Testis (tissue), 5 donors: ENCODE results near the gene PLCD3. TPM values are rescaled to one million over a fixed set of nuclear protein-coding genes. Genes with fewer than 3 reads are reported as not detected.

Source experiments
- DNase-seq: peaks from one replicate; pipeline ENCODE4 v3.0.0-alpha.2; 2019
- H3K27ac ChIP-seq, 2 donors: fragments of 200-600 bp; sonication (generic); one replicate each; pipeline ENCODE4 v1.5.1; 2019
- H3K27me3 ChIP-seq: fragments of 200-600 bp; sonication (generic); one replicate; pipeline ENCODE4 v1.5.1; 2019
- H3K36me3 ChIP-seq: fragments of 200-600 bp; sonication (generic); one replicate; pipeline ENCODE4 v1.5.1; 2017; ENCODE audit warnings: low read depth; ENCODE audit errors: missing control alignments
- H3K4me1 ChIP-seq: fragments of 200-600 bp; sonication (generic); one replicate; pipeline ENCODE4 v1.5.1; 2019
- H3K4me3 ChIP-seq, 2 donors: fragments of 200-600 bp; sonication (generic); one replicate each; pipeline ENCODE4 v1.5.1; 2017 to 2019
- H3K9me3 ChIP-seq: fragments of 200-600 bp; sonication (generic); one replicate; pipeline ENCODE4 v1.5.1; 2017
- POLR2A ChIP-seq: fragments of 450-650 bp; IDR thresholded peaks from one replicate; pipeline ENCODE4 v1.6.1; 2017; ENCODE audit warnings: antibody characterized with exemption, mild to moderate bottlenecking, moderate library complexity
- WGBS, 2 donors: methylation state at CpG; one replicate each; pipeline ENCODE4 v1.1.5; 2018; 5-methylcytosine and 5-hydroxymethylcytosine counted together
- intact Hi-C: fragments of 100-400 bp; cut with DNase I; formaldehyde crosslinking; loops from one replicate; pipeline ENCODE4 v1.15.1; 2023; ENCODE audit warnings: low total_unique reads
- long read RNA-seq, 2 donors: transcript quantifications; one replicate each; lab custom pipeline, GENCODE V29; 2026
- polyA plus RNA-seq: library from polyadenylated mRNA; stranded (reverse); fragments of 350-450 nt; fragmentation: Illumina TruSeq; extraction: RNeasy Lipid Tissue Mini Kit (QIAGEN cat#74804); gene quantifications from one replicate; pipeline ENCODE4 v1.2.3, GENCODE V29; 2014; ENCODE audit warnings: low read depth, low replicate concordance; ENCODE audit not compliant: insufficient read depth
- total RNA-seq, 2 donors: library from RNA; depleted of rRNA; stranded (reverse); fragments of >200 nt; gene quantifications; one replicate each; pipeline ENCODE4 v1.2.3, GENCODE V29; 2016
- TF ChIP-seq, protein P1 (sequence below), 3 experiments: fragments of 450-650 bp in 2 of 3; fragments of 200-600 bp in 1 of 3; sonication (generic) in 1 of 3; IDR thresholded peaks; one replicate each; pipeline ENCODE4 v1.5.1; 2016 to 2019; ENCODE audit warnings: antibody characterized with exemption in 3 of 3, mild to moderate bottlenecking in 2 of 3, moderate library complexity in 1 of 3

PLCD3 gene
- total RNA-seq (100 to 1,000 TPM in 1 of 2 donors, 10 to 100 TPM in 1; 86.3 to 106 TPM), polyA plus RNA-seq (62.2 TPM)
- long read RNA-seq, donor 1, full-length matches to known transcripts, result 2 of 2 reads
- long read RNA-seq, donor 1, partial matches to known transcripts, result 0 of 2 reads
- long read RNA-seq, donor 1, other reads (novel, unspliced or antisense), result 0 of 2 reads
- long read RNA-seq, donor 2, full-length matches to known transcripts, result 2 of 2 reads
- long read RNA-seq, donor 2, partial matches to known transcripts, result 0 of 2 reads
- long read RNA-seq, donor 2, other reads (novel, unspliced or antisense), result 0 of 2 reads

DNA sequence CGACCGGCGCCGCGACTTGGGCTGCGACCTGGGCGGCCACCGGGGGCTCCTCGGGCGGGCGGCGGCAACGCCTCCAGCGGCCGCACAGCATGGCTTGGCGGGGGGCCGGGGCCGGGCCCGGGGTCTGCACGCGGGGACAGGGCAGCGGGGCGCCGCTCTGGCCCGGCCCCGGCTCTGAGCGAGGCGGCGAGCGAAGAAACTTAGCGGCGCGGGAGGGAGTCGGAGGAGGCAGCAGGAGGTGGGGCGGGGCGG, at the start of gene PLCD3:
TSS of gene PLCD3 (minus strand) at position 196 of the 252 bp plus-strand sequence. CDS start at position 91, 105 bp downstream.
- Histone ChIP-seq H3K4me3 (peak within 1 kb of the TSS; percentile 82 to 97), H3K27me3 (no peaks in the 10 kb centered on the region), H3K27ac (peak within 1 kb of the TSS; percentile 92 to 98), H3K36me3 (no peaks in the 10 kb centered on the region), H3K9me3 (no peaks in the 10 kb centered on the region), H3K4me1 (peaks cover 50% of the 10 kb centered on the region)
- no peak for DNase-seq
- TF ChIP-seq POLR2A, result no peak
- TF ChIP-seq, protein P1, sequence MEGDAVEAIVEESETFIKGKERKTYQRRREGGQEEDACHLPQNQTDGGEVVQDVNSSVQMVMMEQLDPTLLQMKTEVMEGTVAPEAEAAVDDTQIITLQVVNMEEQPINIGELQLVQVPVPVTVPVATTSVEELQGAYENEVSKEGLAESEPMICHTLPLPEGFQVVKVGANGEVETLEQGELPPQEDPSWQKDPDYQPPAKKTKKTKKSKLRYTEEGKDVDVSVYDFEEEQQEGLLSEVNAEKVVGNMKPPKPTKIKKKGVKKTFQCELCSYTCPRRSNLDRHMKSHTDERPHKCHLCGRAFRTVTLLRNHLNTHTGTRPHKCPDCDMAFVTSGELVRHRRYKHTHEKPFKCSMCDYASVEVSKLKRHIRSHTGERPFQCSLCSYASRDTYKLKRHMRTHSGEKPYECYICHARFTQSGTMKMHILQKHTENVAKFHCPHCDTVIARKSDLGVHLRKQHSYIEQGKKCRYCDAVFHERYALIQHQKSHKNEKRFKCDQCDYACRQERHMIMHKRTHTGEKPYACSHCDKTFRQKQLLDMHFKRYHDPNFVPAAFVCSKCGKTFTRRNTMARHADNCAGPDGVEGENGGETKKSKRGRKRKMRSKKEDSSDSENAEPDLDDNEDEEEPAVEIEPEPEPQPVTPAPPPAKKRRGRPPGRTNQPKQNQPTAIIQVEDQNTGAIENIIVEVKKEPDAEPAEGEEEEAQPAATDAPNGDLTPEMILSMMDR (IDR thresholded peaks at IDR 0.05), result no peak
- intact Hi-C loops, result no loop called here
- 2% methylated on average over 29 of the region's 36 CpGs; no CpG with 5 or more reads in 1 of the 2 donors for WGBS, 2 donors

DNA sequence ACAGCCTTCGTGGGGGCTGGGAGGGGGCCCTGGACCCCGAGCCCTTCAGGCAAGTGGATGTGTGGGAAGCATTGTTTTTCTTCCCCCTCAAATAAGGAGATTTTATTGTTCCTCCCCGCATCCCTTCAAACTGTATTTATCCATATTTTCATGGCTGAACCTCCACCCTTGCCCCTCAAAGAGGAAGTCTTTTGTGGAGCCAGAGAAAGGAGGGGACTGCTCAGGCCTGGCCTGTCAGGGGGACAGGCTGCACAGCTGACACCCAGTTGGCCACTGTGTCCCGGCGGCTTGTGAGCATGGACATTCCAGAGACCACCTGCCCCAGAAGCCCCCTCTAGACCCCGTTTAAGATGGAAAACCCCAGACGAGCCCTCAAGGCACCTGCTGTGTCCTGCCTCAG, 45.2 kb upstream of the PLCD3 start:
- intact Hi-C loops, result no loop called here
- H3K27ac ChIP-seq, result peak overlapping the region; percentile 31 to 73
- H3K4me3 ChIP-seq, result no peak overlapping the region
- no peaks in the 10 kb centered on the region for H3K36me3 ChIP-seq
- H3K9me3 ChIP-seq, result no peaks in the 10 kb centered on the region
- TF ChIP-seq, protein P1 (IDR thresholded peaks at IDR 0.05), result no peak
- TF ChIP-seq POLR2A, result no peak
- 90 to 91% methylated on average over 7 of the region's 7 CpGs for WGBS, 2 donors
- DNase-seq, result no peak
- peaks cover 14% of the 10 kb centered on the region for H3K4me1 ChIP-seq
- H3K27me3 ChIP-seq, result no peaks in the 10 kb centered on the region

DNA sequence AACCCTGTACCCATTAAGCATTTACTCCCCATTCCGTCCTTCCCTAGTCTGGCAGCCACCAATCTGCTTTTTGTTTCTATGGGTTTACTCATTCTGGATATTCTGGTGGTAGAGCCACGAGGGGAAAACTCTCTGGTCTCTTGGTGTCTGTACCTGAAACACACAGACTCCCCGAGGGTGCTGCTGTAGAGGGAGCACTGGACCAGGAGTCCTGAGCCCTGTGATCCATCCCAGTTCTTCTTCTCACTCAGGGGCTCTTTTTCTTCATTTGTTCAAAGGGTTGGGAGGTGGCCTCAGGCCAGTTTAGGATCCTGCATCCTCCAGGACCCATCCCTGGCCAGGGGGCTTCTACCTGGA, 43.4 kb upstream of the PLCD3 start:
- DNase-seq, result no peak
- intact Hi-C loops, result no loop called here
- peaks cover 33% of the 10 kb centered on the region for H3K4me1 ChIP-seq
- H3K27me3 ChIP-seq, result no peaks in the 10 kb centered on the region
- peak overlapping the region; percentile 39 to 73 for H3K27ac ChIP-seq
- WGBS, 2 donors, result 51 to 66% methylated on average over 3 of the region's 3 CpGs
- no peak overlapping the region for H3K4me3 ChIP-seq
- no peaks in the 10 kb centered on the region for H3K9me3 ChIP-seq
- no peaks in the 10 kb centered on the region for H3K36me3 ChIP-seq
- no peak for TF ChIP-seq POLR2A
- TF ChIP-seq, protein P1 (IDR thresholded peaks at IDR 0.05), result no peak

- Histone ChIP-seq H3K9me3 (no peaks in the 10 kb centered on the region), H3K4me3 (no peak overlapping the region), H3K27me3 (no peaks in the 10 kb centered on the region), H3K4me1 (peaks cover 33% of the 10 kb centered on the region), H3K36me3 (no peaks in the 10 kb centered on the region), H3K27ac (peak overlapping the region; percentile 61 to 74)
- no peak for TF ChIP-seq POLR2A
- TF ChIP-seq, protein P1 (IDR thresholded peaks at IDR 0.05), result peak in 1 of 3 experiments; percentile 5
- 55 to 56% methylated on average over 7 to 10 of the region's 10 CpGs for WGBS, 2 donors
- intact Hi-C loops, result no loop called here
- DNase-seq, result peak; percentile 70
Measured at GRCh38 chr17:45172541-45173286, 40.4 kb upstream of the PLCD3 start.
